Body of pancreas (tissue), 4 donors: ENCODE results near the gene TTYH1.

ENCODE experiments used
- POLR2A ChIP-seq, 3 donors: fragments of 450-650 bp; IDR thresholded peaks; one replicate each; pipeline ENCODE4 v1.6.1; 2016; ENCODE audit warnings: antibody characterized with exemption in 3 of 3, mild to moderate bottlenecking in 2 of 3
- TF ChIP-seq, protein P1 (sequence below), 7 experiments: fragments of 450-650 bp in 4 of 7; fragments of 200-600 bp in 3 of 7; sonication (generic) in 3 of 7; IDR thresholded peaks; one replicate each; pipeline ENCODE4 v1.5.1; 2016 to 2019; ENCODE audit warnings: antibody characterized with exemption in 7 of 7

DNA sequence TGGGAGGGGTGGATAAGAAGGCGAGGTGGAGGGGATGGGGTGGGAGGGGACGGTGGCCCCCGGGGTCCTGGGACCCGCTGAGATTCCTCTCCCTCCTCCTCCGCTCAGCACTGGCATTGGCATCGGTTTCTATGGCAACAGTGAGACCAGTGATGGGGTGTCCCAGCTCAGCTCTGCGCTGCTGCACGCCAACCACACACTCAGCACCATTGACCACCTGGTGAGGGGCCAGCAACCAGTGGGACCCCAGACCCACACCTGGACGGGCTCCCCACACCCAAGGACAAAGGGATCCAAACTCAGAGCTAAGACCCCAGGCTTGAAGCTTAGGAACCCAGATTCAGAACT lies 5.9 kb downstream of the TTYH1 start:
- TF ChIP-seq, protein P1, sequence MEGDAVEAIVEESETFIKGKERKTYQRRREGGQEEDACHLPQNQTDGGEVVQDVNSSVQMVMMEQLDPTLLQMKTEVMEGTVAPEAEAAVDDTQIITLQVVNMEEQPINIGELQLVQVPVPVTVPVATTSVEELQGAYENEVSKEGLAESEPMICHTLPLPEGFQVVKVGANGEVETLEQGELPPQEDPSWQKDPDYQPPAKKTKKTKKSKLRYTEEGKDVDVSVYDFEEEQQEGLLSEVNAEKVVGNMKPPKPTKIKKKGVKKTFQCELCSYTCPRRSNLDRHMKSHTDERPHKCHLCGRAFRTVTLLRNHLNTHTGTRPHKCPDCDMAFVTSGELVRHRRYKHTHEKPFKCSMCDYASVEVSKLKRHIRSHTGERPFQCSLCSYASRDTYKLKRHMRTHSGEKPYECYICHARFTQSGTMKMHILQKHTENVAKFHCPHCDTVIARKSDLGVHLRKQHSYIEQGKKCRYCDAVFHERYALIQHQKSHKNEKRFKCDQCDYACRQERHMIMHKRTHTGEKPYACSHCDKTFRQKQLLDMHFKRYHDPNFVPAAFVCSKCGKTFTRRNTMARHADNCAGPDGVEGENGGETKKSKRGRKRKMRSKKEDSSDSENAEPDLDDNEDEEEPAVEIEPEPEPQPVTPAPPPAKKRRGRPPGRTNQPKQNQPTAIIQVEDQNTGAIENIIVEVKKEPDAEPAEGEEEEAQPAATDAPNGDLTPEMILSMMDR (IDR thresholded peaks at IDR 0.05) = no peak
- TF ChIP-seq POLR2A (IDR thresholded peaks at IDR 0.05) = no peak
